ENCODE measurements around the gene AKR7A2.

Gene AKR7A2

GRCh38 chr1:19343617-19344350 is 31.8 kb upstream of the AKR7A2 start:
- DNase-seq (ENCODE audit: low read depth in 1 of 2, low spot score in 1 of 2) = no peak

GRCh38 chr1:19342894-19343616 is 31.1 kb upstream of the AKR7A2 start:
- DNase-seq (ENCODE audit: low read depth in 1 of 2, low spot score in 1 of 2) = no peak

GRCh38 chr1:19342062-19342750 is 30.3 kb upstream of the AKR7A2 start:
- DNase-seq (ENCODE audit: low read depth in 1 of 2, low spot score in 1 of 2) = no peak

- DNase-seq (ENCODE audit: low read depth in 1 of 2, low spot score in 1 of 2) = peak; percentile 50 to 77
Measured at GRCh38 chr1:19341201-19342061, 29.5 kb upstream of the AKR7A2 start.

- no peak for DNase-seq (ENCODE audit: low read depth in 1 of 2, low spot score in 1 of 2)
Measured at GRCh38 chr1:19340387-19340937, 28.5 kb upstream of the AKR7A2 start.

- DNase-seq (ENCODE audit: low read depth in 1 of 2, low spot score in 1 of 2) = no peak
Measured at GRCh38 chr1:19339214-19339861, 27.4 kb upstream of the AKR7A2 start.

GRCh38 chr1:19338323-19338762 is 26.4 kb upstream of the AKR7A2 start:
- DNase-seq (ENCODE audit: low read depth in 1 of 2, low spot score in 1 of 2) = no peak

GRCh38 chr1:19337289-19337688 is 25.3 kb upstream of the AKR7A2 start:
- DNase-seq (ENCODE audit: low read depth in 1 of 2, low spot score in 1 of 2) = no peak

GRCh38 chr1:19336543-19336942 is 24.6 kb upstream of the AKR7A2 start:
- peak in 1 of 2 donors; percentile 17 for DNase-seq (ENCODE audit: low read depth in 1 of 2, low spot score in 1 of 2)

- no peak for DNase-seq (ENCODE audit: low read depth in 1 of 2, low spot score in 1 of 2)
Measured at GRCh38 chr1:19333587-19334354, 21.8 kb upstream of the AKR7A2 start.

- DNase-seq (ENCODE audit: low read depth in 1 of 2, low spot score in 1 of 2) = no peak
Measured at GRCh38 chr1:19332832-19333231, 20.9 kb upstream of the AKR7A2 start.

- DNase-seq (ENCODE audit: low read depth in 1 of 2, low spot score in 1 of 2) = no peak
Measured at GRCh38 chr1:19331262-19331878, 19.4 kb upstream of the AKR7A2 start.

- DNase-seq (ENCODE audit: low read depth in 1 of 2, low spot score in 1 of 2) = no peak
Measured at GRCh38 chr1:19330449-19331135, 18.6 kb upstream of the AKR7A2 start.

- DNase-seq (ENCODE audit: low read depth in 1 of 2, low spot score in 1 of 2) = no peak
Measured at GRCh38 chr1:19329611-19330010, 17.7 kb upstream of the AKR7A2 start.

GRCh38 chr1:19329188-19329587 is 17.2 kb upstream of the AKR7A2 start:
- no peak for DNase-seq (ENCODE audit: low read depth in 1 of 2, low spot score in 1 of 2)

- no peak for DNase-seq (ENCODE audit: low read depth in 1 of 2, low spot score in 1 of 2)
Measured at GRCh38 chr1:19328486-19328885, 16.5 kb upstream of the AKR7A2 start.

GRCh38 chr1:19327736-19328135 is 15.8 kb upstream of the AKR7A2 start:
- no peak for DNase-seq (ENCODE audit: low read depth in 1 of 2, low spot score in 1 of 2)

GRCh38 chr1:19327301-19327700 is 15.4 kb upstream of the AKR7A2 start:
- no peak for DNase-seq (ENCODE audit: low read depth in 1 of 2, low spot score in 1 of 2)

- no peak for DNase-seq (ENCODE audit: low read depth in 1 of 2, low spot score in 1 of 2)
Measured at GRCh38 chr1:19326748-19327065, 14.8 kb upstream of the AKR7A2 start.
